GM19328 (cell line): Measurements from ENCODE around the gene CAST.
"Not testable (repeated sequence)": the region's sequence is repeated elsewhere in the genome, so short reads cannot be mapped to it uniquely, and the experiment has no call there.

ENCODE experiments used
- ATAC-seq: cut with Tn5 transposase; IDR thresholded peaks from one replicate; pipeline ENCODE4 v1.9.1; 2021; ENCODE audit warnings: mild to moderate bottlenecking, moderate library complexity; ENCODE audit not compliant: unreplicated experiment

CAST gene

GRCh38 chr5:96775689-96776088 lies 113.5 kb downstream of the CAST start:
- no peak for ATAC-seq

GRCh38 chr5:96776621-96777020 lies 114.4 kb downstream of the CAST start:
- ATAC-seq, result no peak

- ATAC-seq, result no peak
Observed at GRCh38 chr5:96778409-96778808, 116.2 kb downstream of the CAST start.

DNA sequence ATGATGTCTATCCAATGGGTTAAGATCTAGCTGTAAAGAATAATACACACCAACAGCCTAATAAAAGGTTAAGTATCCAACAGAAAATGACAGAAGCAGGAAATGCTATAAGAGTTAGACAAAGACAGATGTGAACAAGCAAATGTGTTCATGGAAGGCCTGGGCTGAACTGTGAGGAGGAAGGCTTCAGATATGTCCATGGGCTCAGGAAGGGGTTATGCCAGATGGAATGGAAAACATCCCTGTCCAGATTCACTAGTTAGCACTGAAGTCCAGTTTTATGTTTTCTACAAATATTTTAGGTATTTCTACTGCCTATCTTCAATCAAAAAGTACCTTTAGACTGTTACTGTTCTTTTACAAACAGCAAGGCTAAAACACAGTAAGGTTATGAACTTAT lies 118.5 kb downstream of the CAST start:
- ATAC-seq, result no peak

GRCh38 chr5:96781031-96781971 lies 119.1 kb downstream of the CAST start:
- no peak for ATAC-seq

- ATAC-seq, result no peak
Observed at GRCh38 chr5:96783326-96783725, 121.2 kb downstream of the CAST start.

GRCh38 chr5:96785326-96786109 lies 123.3 kb downstream of the CAST start:
- ATAC-seq, result no peak

GRCh38 chr5:96788112-96788749 lies 126.1 kb downstream of the CAST start:
- ATAC-seq, result no peak

GRCh38 chr5:96789794-96790330 lies 127.7 kb downstream of the CAST start:
- no peak for ATAC-seq

- no peak for ATAC-seq
Observed at GRCh38 chr5:96790961-96791504, 128.9 kb downstream of the CAST start.

DNA sequence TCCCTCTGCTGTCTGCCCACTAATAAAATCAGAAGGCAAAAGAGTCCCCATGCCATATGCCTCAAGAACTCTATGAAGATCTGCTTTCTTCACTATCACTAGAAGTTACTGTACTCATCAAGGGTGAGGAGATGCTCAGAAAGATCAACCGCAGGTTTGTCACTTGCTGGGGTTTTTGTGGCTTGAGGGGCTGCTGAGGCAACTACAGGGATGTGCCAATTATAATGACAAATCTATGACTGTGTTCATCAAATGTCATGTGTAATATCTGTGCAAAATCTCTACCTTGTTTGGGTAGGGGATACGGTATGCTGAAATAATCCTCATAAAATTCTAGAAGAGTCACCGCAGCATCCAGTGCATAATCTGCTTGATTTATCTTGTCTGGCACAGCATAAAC lies 132.6 kb downstream of the CAST start:
- ATAC-seq, result no peak

GRCh38 chr5:96795626-96796025 lies 133.4 kb downstream of the CAST start:
- ATAC-seq, result no peak

DNA sequence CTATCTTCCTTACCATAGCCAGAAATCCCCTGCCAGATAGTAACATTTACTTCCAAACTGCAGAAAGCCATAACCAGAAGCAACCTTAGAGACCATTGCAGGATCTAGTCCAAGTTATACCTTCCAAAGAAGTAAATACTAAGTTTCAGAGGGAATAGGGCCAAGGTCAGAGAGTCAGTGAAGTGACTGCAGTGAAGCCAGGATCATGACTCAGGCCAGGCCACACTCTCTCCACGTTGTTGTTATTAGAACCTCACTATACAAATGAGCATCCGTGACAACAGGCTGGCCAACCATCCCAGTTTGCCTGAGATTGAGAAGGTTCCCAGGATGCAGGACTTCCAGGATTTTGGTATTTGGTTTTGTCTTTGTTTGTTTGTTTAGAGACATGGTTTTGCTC lies 134.3 kb downstream of the CAST start:
- ATAC-seq, result no peak

- ATAC-seq, result not testable (repeated sequence)
Observed at GRCh38 chr5:96801718-96802117, 139.5 kb downstream of the CAST start.

DNA sequence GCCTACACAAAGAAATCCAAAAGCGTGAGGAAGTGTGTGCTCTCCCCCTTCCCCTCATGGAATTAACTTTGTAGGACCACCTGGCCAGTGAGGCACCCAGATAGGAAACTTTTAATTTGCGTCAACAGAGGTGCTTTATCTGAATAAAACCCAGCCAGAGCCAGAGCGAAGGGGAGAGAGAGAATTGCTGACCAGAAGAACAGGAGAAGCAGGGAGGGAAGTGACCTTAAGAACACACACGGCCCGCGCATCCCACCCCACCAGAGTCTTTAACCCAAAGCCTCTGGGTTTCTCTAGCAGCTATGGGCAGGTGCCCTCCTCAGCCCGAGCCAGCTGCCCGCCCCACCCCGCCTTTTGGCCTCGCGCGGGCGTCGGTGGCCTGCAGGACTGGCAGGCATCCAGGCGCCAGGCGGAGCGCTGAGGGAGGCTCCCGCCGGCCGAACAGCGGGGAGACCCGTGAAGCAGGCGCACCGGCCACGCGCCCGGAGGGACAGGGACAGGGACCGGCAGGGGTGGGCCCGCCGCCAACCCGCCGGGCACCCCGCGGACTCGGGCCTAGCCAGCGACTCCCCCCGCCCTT lies 145.0 kb downstream of the CAST start:
- peak; percentile 31 for ATAC-seq

- ATAC-seq, result no peak
Observed at GRCh38 chr5:96808541-96808828, 146.3 kb downstream of the CAST start.

GRCh38 chr5:96808868-96809558 lies 146.8 kb downstream of the CAST start:
- ATAC-seq, result no peak

GRCh38 chr5:96809921-96810320 lies 147.7 kb downstream of the CAST start:
- ATAC-seq, result no peak

GRCh38 chr5:96812851-96813250 lies 150.7 kb downstream of the CAST start:
- no peak for ATAC-seq

DNA sequence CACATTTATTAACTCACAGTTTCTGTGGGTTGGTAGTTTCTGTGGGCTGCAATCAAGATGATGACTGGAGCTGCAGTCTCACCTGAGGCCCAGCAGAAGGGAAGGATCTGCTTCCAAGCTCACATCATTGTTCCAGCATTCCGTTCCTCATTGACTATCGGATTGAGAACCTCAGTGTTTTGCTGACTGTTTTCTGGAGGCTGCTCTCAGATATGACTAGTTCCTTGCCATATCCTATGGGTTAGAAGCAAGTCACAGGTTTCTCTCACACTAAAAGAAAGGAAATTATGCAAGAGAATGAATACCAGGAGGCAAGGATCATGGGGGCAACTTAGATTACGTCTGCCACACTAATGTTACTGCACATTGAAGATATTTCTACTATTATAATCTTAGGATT lies 151.9 kb downstream of the CAST start:
- no peak for ATAC-seq
